BLaER1 treated with 17β-estradiol and CSF1 and Interleukin-3, amounts not matched to agents 10 nM and 100 nM (cell line): ENCODE data around the gene CNGB1.

Source experiments
- H3K27ac ChIP-seq, 11 experiments: shearing (Covaris generic); formaldehyde crosslinking; 2 replicates each; pipeline ENCODE4 v1.8.1; 2022
- H3K27me3 ChIP-seq, 11 experiments: shearing (Covaris generic); formaldehyde crosslinking; 2 replicates each; pipeline ENCODE4 v1.8.1; 2022
- H3K36me3 ChIP-seq, 11 experiments: shearing (Covaris generic); formaldehyde crosslinking; 2 replicates each; pipeline ENCODE4 v1.8.1; 2022
- H3K4me1 ChIP-seq, 10 experiments: shearing (Covaris generic); formaldehyde crosslinking; 2 replicates each; pipeline ENCODE4 v1.8.1; 2022
- H3K4me2 ChIP-seq, 11 experiments: shearing (Covaris generic); formaldehyde crosslinking; 2 replicates each; pipeline ENCODE4 v1.8.1; 2022
- H3K4me3 ChIP-seq, 10 experiments: shearing (Covaris generic); formaldehyde crosslinking; 2 replicates each; pipeline ENCODE4 v1.8.1; 2022
- H3K9ac ChIP-seq, 11 experiments: shearing (Covaris generic); formaldehyde crosslinking; 2 replicates each; pipeline ENCODE4 v1.8.1; 2022
- H3K9me3 ChIP-seq, 11 experiments: shearing (Covaris generic); formaldehyde crosslinking; replicated peaks in 1 of 11; 2 replicates each; pipeline ENCODE4 v1.8.1; 2022
- H4K20me1 ChIP-seq, 11 experiments: shearing (Covaris generic); formaldehyde crosslinking; 2 replicates each; pipeline ENCODE4 v1.8.1; 2022
- Cebpa-rat ChIP-seq, 11 experiments: shearing (Covaris generic); IDR thresholded peaks; 2 replicates each; pipeline ENCODE4 v1.8.1; 2022

The CNGB1 gene

DNA sequence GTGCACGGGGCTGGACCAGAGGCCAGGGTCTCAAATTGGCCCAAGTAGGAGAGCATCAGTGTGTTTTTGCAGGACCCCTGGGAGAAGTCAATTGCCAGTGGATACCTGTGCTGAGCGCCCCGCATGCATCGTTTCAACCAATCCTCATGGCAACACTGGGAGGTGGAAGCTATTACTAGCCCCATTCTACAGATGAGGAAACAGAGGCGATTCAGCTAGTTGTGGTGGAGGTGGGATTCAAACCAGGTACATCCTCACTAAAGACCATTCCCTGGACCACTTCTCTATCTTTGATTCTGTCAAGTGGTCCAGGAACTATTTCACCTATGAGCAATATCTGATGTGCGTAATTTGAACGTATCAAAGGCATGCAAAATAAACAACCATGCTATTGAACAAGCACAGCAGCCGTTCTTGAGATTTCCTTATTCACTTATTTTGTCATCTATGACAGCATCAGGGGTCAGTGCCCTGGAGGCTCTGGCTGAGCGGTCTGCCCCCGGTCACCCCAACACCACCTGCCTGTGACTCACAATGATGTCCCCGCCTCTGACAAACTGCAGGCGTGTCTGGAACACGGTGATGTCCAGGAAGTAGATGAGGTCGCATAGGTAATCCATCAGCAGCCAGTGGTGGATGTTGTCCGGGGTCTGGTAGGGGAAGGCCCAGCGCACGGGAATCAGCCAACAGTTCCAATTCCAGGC lies 54.0 kb downstream of the CNGB1 start:
- Histone ChIP-seq H3K4me2 (peak overlapping the region in 9 of 11 experiments; percentile 59 to 91 (median 79); a peak in 12 of 22 replicates), H3K9ac (peak overlapping the region in 1 of 11 experiments; percentile 30; a peak in 1 of 22 replicates), H3K27me3 (peaks cover 0 to 49% (median 30%) of the 10 kb centered on the region in 11 experiments; a peak in 17 of 22 replicates), H3K4me1 (peaks cover 12 to 24% (median 18%) of the 10 kb centered on the region in 10 experiments), H3K9me3 (peaks cover 0 to 13% (median 9%) of the 10 kb centered on the region in 11 experiments; a peak in 10 of 22 replicates), H3K4me3 (no peak overlapping the region), H3K27ac (peak overlapping the region in 1 of 11 experiments; percentile 32; a peak in 1 of 22 replicates), H3K36me3 (no peaks in the 10 kb centered on the region), H4K20me1 (peaks cover 0 to 11% (median 0%) of the 10 kb centered on the region in 11 experiments; a peak in 2 of 22 replicates)
- TF ChIP-seq Cebpa-rat (IDR thresholded peaks at IDR 0.05) = no peak

DNA sequence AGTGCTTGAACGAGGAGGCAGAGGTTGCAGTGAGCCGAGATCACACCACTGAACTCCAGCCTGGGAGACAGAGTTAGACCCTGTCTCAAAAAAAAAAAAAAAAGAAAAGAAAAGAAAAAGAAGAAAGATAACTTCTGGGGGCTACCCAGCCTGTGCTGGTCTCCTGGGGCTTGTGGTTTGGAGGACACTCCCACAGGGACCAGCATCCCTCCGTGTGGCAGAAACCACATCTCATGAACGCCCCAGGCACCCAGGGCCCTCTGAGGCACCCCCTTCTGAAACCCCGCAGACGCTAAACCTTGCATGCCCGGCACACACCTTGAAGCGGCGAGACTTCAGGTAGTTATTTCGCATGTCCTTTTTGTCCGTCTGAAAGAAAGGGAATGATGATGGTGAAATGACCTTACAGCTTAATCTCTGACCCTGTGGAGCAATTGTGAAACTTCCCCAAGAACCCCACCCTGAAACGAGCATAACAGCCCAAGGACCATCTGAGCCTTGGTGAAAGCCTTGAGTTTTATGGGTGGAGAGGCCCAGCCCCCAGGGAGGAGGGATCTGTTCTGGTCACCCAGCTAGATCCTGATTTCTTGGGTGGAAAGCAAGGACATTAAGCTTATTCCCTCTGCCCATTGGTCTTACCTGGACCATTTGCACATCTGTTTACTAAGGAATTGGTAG lies 55.0 kb downstream of the CNGB1 start:
- Histone ChIP-seq H3K27me3 (peaks cover 0 to 49% (median 30%) of the 10 kb centered on the region in 11 experiments; a peak in 17 of 22 replicates), H3K4me2 (peak overlapping the region; percentile 51 to 91 (median 73)), H3K36me3 (no peaks in the 10 kb centered on the region), H3K27ac (peak overlapping the region in 2 of 11 experiments; percentile 3 to 32; a peak in 3 of 22 replicates), H3K9me3 (peaks cover 0 to 13% (median 9%) of the 10 kb centered on the region in 11 experiments; a peak in 10 of 22 replicates), H3K4me3 (peak overlapping the region in 4 of 10 experiments; percentile 4 to 49 (median 11); a peak in 4 of 20 replicates), H4K20me1 (peaks cover 0 to 11% (median 0%) of the 10 kb centered on the region in 11 experiments; a peak in 2 of 22 replicates), H3K9ac (peak overlapping the region in 2 of 11 experiments; percentile 14 to 30; a peak in 3 of 22 replicates), H3K4me1 (peaks cover 12 to 24% (median 16%) of the 10 kb centered on the region in 10 experiments)
- TF ChIP-seq Cebpa-rat (IDR thresholded peaks at IDR 0.05) = no peak

DNA sequence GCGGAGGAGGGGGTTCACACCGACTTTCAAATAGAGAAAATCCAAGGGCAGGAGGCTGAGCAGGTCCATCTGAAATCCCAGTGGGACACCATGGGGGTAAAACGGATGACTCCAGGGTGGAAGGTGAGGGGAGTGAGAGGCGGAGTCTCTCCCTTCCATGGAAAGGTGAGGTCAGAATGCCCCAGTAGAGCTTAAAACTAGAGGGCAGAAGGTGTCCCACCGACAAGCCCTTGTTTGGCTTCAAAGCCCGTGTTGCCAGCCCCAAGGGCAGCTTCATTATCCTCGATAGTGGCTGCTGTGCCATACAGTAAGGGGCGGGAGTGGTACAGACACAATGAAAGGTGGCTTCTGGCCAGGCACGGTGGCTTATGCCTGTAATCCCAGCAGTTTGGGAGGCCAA lies 55.7 kb downstream of the CNGB1 start:
- peaks cover 0 to 11% (median 0%) of the 10 kb centered on the region in 11 experiments; a peak in 2 of 22 replicates for H4K20me1 ChIP-seq
- no peak overlapping the region for H3K9ac ChIP-seq
- no peaks in the 10 kb centered on the region for H3K36me3 ChIP-seq
- TF ChIP-seq Cebpa-rat (IDR thresholded peaks at IDR 0.05) = no peak
- H3K4me2 ChIP-seq = peak overlapping the region in 9 of 11 experiments; percentile 51 to 91 (median 79); a peak in 17 of 22 replicates
- H3K27ac ChIP-seq = peak overlapping the region in 2 of 11 experiments; percentile 3 to 32; a peak in 3 of 22 replicates
- peaks cover 0 to 13% (median 9%) of the 10 kb centered on the region in 11 experiments; a peak in 10 of 22 replicates for H3K9me3 ChIP-seq
- peaks cover 8 to 24% (median 15%) of the 10 kb centered on the region in 10 experiments for H3K4me1 ChIP-seq
- peaks cover 0 to 49% (median 30%) of the 10 kb centered on the region in 11 experiments; a peak in 17 of 22 replicates for H3K27me3 ChIP-seq
- no peak overlapping the region; a peak in 1 of 20 replicates for H3K4me3 ChIP-seq

DNA sequence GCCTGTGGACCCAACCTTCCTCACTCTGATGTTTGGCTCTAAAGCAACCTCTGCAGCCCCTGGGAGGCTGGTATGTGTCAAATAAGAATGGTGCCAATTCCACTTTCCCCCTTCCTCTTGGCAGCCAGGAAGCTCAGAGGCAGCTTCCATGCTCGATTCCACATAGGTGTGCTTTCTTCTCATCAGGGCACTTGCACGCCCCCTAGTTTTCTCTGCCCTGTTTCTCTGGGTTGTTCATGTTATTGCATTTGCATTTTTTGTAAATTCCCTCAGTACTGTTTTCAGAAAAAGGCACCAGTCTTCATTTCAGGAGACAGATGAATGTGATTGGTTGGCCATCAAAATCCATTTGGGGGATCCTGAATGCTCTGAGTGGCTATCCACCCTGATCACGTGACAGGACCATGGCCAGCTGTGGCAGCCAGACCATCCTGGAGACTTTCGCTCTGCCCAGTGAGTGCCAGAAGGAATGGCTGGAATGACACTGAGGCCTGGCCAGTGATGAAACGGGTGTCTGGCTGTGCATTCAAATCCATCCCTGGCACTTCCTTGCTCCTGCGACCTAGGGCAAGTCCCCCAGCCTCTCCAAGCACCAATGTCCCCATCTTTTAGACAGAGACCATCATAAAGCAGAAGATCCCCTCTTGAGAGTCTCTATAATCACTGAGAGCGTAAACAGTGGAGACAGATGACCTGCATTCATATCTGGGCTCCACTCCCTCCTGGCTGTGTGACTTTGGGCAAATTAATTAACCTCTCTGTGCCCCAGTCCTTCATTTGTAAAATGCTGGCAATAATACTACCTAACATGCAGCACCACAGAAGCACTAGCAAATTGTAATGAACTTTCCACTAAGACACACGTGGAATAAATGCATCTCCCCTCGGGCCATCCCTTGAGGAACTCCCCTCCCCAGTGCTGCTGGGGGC lies 56.4 kb downstream of the CNGB1 start:
- Histone ChIP-seq H3K36me3 (no peaks in the 10 kb centered on the region), H4K20me1 (peaks cover 0 to 11% (median 0%) of the 10 kb centered on the region in 11 experiments; a peak in 2 of 22 replicates), H3K4me2 (peak overlapping the region in 4 of 11 experiments; percentile 79 to 91 (median 83); a peak in 6 of 22 replicates), H3K9me3 (peaks cover 0 to 7% (median 5%) of the 10 kb centered on the region in 11 experiments; a peak in 9 of 22 replicates), H3K27me3 (peaks cover 0 to 47% (median 30%) of the 10 kb centered on the region in 11 experiments; a peak in 17 of 22 replicates), H3K9ac (no peak overlapping the region), H3K27ac (no peak overlapping the region), H3K4me3 (no peak overlapping the region), H3K4me1 (peaks cover 8 to 24% (median 15%) of the 10 kb centered on the region in 10 experiments)
- TF ChIP-seq Cebpa-rat (IDR thresholded peaks at IDR 0.05) = no peak

DNA sequence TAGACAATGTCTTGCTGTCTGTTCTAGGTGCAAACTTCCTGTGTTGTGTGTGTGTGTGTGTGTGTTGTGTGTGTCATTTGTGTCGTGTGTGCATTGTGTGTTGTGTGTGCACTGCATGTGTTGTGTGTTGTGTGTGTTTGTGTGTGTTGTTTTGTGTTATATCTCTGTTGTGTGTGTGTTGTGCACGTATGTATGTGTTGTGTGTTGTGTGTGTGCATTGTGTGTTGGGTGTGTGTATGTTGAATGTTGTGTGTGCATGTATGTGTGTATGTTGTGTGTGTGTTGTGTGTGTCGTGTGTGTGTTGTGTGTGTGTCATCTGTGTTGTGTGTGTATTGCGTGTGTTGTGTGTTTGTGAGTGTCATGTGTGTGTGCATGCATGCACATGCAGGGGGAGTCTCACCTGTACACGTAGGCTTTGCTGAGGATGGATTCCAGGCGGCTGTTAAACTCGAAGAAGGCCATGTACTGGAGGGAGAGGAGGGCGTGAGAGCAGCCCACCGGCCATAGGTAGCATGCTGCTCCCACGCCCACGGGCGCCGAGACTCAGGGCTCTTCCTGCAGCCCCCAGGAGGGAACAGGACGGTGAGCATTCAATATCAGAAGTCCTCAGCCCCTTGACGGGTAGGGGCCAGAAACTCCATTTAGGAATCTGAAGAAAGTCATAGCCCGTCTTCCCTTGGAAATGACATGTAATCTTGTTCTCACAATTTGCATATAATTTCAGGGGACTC lies 58.2 kb downstream of the CNGB1 start:
- no peak for TF ChIP-seq Cebpa-rat (IDR thresholded peaks at IDR 0.05)
- no peak overlapping the region for H3K4me2 ChIP-seq

DNA sequence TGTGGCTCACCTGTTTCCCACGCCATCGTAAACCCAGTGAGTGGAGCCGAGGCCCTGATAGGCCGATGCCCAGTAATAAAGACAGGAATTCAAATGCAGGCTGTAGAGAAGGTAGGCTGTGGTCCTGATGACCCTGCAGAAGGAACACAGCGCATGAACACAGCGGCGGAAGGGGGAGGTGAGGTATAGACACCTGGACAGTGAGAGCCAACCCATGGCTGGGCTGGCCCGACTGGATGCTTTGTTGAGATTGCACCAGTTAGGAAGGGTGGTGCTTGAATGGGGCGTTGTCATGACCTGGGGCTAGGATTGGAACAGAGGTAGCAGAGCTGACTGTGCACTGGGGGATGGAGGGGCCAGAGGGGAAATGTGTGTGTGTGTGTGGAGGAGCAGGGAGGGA lies 59.2 kb downstream of the CNGB1 start:
- no peak overlapping the region for H3K4me2 ChIP-seq
- peaks cover 0 to 11% (median 0%) of the 10 kb centered on the region in 11 experiments; a peak in 2 of 22 replicates for H4K20me1 ChIP-seq
- no peaks in the 10 kb centered on the region for H3K9me3 ChIP-seq
- H3K36me3 ChIP-seq = no peaks in the 10 kb centered on the region
- no peak for TF ChIP-seq Cebpa-rat (IDR thresholded peaks at IDR 0.05)
- H3K27ac ChIP-seq = no peak overlapping the region
- no peak overlapping the region for H3K9ac ChIP-seq
- H3K27me3 ChIP-seq = peaks cover 0 to 31% (median 23%) of the 10 kb centered on the region in 11 experiments; a peak in 17 of 22 replicates
- peaks cover 8 to 20% (median 15%) of the 10 kb centered on the region in 10 experiments for H3K4me1 ChIP-seq
- H3K4me3 ChIP-seq = no peak overlapping the region

More for the DNA sequence above, 58.2 kb downstream of the CNGB1 start:
- Histone ChIP-seq H4K20me1 (peaks cover 0 to 11% (median 0%) of the 10 kb centered on the region in 11 experiments; a peak in 2 of 22 replicates), H3K9me3 (no peaks in the 10 kb centered on the region), H3K27me3 (peaks cover 0 to 35% (median 26%) of the 10 kb centered on the region in 11 experiments; a peak in 17 of 22 replicates), H3K9ac (no peak overlapping the region), H3K27ac (no peak overlapping the region), H3K4me1 (peaks cover 8 to 24% (median 15%) of the 10 kb centered on the region in 10 experiments), H3K36me3 (no peaks in the 10 kb centered on the region), H3K4me3 (no peak overlapping the region)

DNA sequence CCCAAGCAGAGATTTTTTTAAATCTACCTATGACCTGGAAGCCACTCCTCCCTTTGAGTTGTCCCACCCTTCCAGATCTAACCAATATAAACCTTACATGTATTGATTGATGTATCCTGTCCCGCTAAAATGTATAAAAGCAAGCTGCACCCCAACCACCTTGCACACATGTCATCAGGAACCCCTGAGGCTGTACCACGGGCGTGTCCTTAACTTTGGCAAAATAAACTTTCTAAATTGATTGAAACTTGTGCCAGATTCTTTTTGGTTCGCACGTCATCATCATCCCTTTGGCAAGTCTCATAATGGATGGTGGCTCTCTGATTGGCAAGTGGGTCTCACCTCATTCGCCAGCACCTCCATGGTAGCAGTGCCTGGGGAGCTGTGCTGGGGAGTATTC lies 60.2 kb downstream of the CNGB1 start:
- no peaks in the 10 kb centered on the region for H3K9me3 ChIP-seq
- peaks cover 0 to 29% (median 15%) of the 10 kb centered on the region in 11 experiments; a peak in 13 of 22 replicates for H3K27me3 ChIP-seq
- H3K4me2 ChIP-seq = no peak overlapping the region
- H3K36me3 ChIP-seq = no peaks in the 10 kb centered on the region
- H3K4me1 ChIP-seq = peaks cover under 1 to 14% (median 7%) of the 10 kb centered on the region in 10 experiments; a peak in 17 of 20 replicates
- TF ChIP-seq Cebpa-rat (IDR thresholded peaks at IDR 0.05) = no peak
- H3K4me3 ChIP-seq = no peak overlapping the region
- H3K27ac ChIP-seq = no peak overlapping the region
- no peak overlapping the region for H3K9ac ChIP-seq
- H4K20me1 ChIP-seq = peaks cover 0 to 3% (median 0%) of the 10 kb centered on the region in 11 experiments; a peak in 1 of 22 replicates
